Measurements from ENCODE around the gene POLR3GL.

The POLR3GL gene

DNA sequence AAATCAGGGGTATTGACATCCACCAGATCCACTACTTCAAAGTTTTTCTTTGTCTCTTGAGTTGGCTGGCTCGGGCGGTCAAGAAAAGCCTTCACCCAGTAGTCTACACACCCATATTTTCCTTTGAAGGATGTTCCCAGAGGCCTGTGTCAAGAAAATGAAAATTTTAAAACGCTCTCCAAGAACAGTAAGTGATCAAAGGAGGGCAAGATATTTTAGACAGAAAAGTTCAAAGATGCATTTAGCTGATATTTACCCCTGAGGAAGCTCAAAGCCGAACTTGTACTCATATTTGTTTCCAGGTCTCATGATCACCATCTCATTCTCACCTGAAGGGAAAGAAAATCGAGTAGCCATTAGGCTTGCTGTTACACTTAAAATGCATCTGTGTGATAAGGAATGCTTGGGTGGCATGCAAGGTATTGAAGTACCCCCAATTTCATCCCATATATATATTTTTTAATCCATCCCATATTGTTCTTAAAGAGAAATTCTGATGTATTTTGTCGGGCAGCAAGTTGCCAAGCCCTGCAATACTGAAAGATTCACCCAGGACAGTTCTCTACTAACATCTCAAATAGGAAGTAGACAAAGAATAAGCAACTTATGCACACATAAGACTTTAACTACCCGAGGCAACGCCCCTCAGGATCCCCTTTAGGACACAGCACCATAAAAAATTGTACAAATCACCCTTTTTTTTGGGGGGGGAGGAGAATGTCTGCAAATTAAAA is 30.8 kb downstream of the POLR3GL start (continued):
- TF ChIP-seq, protein P1, sequence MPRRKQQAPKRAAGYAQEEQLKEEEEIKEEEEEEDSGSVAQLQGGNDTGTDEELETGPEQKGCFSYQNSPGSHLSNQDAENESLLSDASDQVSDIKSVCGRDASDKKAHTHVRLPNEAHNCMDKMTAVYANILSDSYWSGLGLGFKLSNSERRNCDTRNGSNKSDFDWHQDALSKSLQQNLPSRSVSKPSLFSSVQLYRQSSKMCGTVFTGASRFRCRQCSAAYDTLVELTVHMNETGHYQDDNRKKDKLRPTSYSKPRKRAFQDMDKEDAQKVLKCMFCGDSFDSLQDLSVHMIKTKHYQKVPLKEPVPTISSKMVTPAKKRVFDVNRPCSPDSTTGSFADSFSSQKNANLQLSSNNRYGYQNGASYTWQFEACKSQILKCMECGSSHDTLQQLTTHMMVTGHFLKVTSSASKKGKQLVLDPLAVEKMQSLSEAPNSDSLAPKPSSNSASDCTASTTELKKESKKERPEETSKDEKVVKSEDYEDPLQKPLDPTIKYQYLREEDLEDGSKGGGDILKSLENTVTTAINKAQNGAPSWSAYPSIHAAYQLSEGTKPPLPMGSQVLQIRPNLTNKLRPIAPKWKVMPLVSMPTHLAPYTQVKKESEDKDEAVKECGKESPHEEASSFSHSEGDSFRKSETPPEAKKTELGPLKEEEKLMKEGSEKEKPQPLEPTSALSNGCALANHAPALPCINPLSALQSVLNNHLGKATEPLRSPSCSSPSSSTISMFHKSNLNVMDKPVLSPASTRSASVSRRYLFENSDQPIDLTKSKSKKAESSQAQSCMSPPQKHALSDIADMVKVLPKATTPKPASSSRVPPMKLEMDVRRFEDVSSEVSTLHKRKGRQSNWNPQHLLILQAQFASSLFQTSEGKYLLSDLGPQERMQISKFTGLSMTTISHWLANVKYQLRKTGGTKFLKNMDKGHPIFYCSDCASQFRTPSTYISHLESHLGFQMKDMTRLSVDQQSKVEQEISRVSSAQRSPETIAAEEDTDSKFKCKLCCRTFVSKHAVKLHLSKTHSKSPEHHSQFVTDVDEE (CRISPR knock-in tag; IDR thresholded peaks at IDR 0.05) = no peak
- TF ChIP-seq ZFP3 (CRISPR knock-in tag; IDR thresholded peaks at IDR 0.05) = no peak
- TF ChIP-seq, protein P2, sequence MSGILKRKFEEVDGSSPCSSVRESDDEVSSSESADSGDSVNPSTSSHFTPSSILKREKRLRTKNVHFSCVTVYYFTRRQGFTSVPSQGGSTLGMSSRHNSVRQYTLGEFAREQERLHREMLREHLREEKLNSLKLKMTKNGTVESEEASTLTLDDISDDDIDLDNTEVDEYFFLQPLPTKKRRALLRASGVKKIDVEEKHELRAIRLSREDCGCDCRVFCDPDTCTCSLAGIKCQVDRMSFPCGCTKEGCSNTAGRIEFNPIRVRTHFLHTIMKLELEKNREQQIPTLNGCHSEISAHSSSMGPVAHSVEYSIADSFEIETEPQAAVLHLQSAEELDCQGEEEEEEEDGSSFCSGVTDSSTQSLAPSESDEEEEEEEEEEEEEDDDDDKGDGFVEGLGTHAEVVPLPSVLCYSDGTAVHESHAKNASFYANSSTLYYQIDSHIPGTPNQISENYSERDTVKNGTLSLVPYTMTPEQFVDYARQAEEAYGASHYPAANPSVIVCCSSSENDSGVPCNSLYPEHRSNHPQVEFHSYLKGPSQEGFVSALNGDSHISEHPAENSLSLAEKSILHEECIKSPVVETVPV (CRISPR knock-in tag; IDR thresholded peaks at IDR 0.05) = no peak

DNA sequence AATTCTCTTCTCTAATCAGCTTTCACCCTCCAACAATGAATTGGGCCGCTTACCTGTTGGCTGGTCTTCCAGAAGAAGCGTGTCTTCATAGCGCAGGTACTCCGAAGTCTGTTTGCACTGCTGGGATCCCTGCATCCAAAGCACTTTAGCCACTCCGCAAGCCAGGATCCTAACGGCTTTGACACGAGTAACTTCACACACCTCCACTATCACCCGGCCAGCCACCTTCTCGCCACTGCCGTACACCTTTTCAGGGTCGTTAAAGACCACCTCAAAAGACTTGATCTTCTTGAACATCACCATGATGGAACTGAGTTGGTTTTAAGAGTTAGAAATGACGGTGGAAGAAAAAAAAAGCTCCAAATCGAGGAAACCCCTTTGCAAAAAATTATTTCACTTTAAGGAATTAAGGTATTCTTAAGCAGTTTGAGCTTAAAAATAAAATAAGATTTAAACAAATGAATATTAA is 31.5 kb downstream of the POLR3GL start:
- TF ChIP-seq ZNF8 (CRISPR knock-in tag; IDR thresholded peaks at IDR 0.05) (no peak), ZFP30 (CRISPR knock-in tag; IDR thresholded peaks at IDR 0.05) (no peak), ESRRG (CRISPR knock-in tag; IDR thresholded peaks at IDR 0.05) (no peak), TCF4 (CRISPR knock-in tag; IDR thresholded peaks at IDR 0.05; ENCODE audit: borderline replicate concordance) (no peak), GLIS3 (CRISPR knock-in tag; IDR thresholded peaks at IDR 0.05) (no peak), SNAI2 (CRISPR knock-in tag; IDR thresholded peaks at IDR 0.05) (no peak), ZFP3 (CRISPR knock-in tag; IDR thresholded peaks at IDR 0.05) (no peak)
- TF ChIP-seq, protein P3, sequence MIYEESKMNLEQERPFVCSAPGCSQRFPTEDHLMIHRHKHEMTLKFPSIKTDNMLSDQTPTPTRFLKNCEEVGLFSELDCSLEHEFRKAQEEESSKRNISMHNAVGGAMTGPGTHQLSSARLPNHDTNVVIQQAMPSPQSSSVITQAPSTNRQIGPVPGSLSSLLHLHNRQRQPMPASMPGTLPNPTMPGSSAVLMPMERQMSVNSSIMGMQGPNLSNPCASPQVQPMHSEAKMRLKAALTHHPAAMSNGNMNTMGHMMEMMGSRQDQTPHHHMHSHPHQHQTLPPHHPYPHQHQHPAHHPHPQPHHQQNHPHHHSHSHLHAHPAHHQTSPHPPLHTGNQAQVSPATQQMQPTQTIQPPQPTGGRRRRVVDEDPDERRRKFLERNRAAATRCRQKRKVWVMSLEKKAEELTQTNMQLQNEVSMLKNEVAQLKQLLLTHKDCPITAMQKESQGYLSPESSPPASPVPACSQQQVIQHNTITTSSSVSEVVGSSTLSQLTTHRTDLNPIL (CRISPR knock-in tag; IDR thresholded peaks at IDR 0.05; ENCODE audit: low read depth) = no peak
- TF ChIP-seq, protein P2 (CRISPR knock-in tag; IDR thresholded peaks at IDR 0.05) = no peak

DNA sequence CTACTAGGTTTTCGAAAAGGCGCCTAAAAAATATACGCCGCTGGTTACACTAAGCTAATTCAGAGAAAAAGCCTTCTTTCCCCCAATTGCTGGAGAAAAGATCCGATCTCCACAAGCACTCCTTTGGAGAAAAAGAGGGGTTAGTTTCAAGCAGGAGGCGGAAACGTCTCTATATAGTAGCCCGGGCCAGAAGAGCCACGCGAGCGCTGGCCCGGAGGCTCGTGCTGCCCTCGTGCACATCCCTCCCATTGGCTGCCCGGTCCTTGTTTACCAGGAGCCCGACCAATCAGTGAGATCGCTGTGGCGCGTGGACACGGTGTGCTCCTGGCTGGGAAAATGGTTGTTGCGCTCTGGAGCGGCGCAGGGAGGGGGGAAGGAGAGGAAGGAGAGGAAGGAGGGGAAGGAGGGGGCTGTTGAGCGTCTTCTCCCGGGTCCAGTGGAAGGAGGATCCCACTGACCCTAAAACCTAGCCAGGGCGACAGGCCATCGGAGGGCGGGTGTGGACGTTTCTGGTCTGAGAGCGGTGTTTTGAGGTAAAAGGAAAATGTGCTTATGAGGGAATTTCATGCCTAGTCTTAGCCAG is 32.0 kb downstream of the POLR3GL start, which contains the start of gene TXNIP:
TSS of gene TXNIP (minus strand) at position 147 of the 583 bp plus-strand sequence. CDS start 313 bp downstream, outside the sequence.
- TF ChIP-seq, protein P4, sequence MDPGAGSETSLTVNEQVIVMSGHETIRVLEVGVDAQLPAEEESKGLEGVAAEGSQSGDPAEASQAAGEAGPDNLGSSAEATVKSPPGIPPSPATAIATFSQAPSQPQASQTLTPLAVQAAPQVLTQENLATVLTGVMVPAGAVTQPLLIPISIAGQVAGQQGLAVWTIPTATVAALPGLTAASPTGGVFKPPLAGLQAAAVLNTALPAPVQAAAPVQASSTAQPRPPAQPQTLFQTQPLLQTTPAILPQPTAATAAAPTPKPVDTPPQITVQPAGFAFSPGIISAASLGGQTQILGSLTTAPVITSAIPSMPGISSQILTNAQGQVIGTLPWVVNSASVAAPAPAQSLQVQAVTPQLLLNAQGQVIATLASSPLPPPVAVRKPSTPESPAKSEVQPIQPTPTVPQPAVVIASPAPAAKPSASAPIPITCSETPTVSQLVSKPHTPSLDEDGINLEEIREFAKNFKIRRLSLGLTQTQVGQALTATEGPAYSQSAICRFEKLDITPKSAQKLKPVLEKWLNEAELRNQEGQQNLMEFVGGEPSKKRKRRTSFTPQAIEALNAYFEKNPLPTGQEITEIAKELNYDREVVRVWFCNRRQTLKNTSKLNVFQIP (CRISPR knock-in tag; IDR thresholded peaks at IDR 0.05; ENCODE audit: borderline replicate concordance, low read depth) = no peak
- peak; percentile 84 for TF ChIP-seq ZNF70 (CRISPR knock-in tag; IDR thresholded peaks at IDR 0.05)
- ATAC-seq = peak; percentile 99

More for the DNA sequence above, 31.5 kb downstream of the POLR3GL start:
- peak; percentile 33 for ATAC-seq

DNA sequence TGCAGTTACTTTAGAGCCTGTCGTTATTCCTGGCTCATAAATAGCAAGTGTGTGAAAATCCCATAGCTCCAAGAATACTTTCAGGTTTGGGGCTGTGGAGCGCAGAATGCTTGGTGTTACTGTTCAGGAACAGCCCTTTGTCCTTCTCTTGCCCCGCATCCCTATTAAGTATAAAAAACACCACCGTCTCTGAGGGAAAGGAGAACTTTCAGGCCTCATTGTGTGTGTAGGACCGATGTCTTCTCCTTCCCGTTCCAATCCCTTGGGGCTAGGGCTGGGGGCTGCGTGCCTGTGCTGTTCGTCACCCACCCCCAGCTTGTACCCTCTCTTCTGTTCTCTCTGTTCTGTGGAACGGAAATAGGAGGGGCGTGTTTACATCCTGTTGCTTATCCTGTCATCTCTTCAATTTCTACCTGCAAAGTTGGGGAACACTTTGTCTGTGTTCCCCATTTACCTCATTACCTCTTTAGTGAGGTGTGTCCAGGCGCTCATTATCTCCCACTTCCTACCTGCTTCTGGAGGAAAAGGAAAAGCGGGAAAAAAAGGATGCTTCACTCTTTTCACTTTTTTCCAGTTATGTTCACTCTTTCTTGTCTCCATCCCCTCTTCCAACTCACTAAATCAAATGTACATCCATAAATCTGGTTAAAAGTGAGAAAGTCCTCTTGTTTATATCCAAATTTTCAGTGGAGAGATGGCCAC is 32.7 kb downstream of the POLR3GL start:
- peak; percentile 8 for ATAC-seq
- TF ChIP-seq ESRRG (CRISPR knock-in tag; IDR thresholded peaks at IDR 0.05) = no peak
- TF ChIP-seq ISL1 (CRISPR knock-in tag; IDR thresholded peaks at IDR 0.05) = no peak
- TF ChIP-seq, protein P5, sequence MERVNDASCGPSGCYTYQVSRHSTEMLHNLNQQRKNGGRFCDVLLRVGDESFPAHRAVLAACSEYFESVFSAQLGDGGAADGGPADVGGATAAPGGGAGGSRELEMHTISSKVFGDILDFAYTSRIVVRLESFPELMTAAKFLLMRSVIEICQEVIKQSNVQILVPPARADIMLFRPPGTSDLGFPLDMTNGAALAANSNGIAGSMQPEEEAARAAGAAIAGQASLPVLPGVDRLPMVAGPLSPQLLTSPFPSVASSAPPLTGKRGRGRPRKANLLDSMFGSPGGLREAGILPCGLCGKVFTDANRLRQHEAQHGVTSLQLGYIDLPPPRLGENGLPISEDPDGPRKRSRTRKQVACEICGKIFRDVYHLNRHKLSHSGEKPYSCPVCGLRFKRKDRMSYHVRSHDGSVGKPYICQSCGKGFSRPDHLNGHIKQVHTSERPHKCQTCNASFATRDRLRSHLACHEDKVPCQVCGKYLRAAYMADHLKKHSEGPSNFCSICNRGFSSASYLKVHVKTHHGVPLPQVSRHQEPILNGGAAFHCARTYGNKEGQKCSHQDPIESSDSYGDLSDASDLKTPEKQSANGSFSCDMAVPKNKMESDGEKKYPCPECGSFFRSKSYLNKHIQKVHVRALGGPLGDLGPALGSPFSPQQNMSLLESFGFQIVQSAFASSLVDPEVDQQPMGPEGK (CRISPR knock-in tag; IDR thresholded peaks at IDR 0.05; ENCODE audit: borderline replicate concordance) = no peak
- TF ChIP-seq, protein P3 (CRISPR knock-in tag; IDR thresholded peaks at IDR 0.05; ENCODE audit: low read depth) = no peak
- TF ChIP-seq TCF4 (CRISPR knock-in tag; IDR thresholded peaks at IDR 0.05; ENCODE audit: borderline replicate concordance) = no peak
- TF ChIP-seq, protein P2 (CRISPR knock-in tag; IDR thresholded peaks at IDR 0.05) = no peak
- TF ChIP-seq, protein P4 (CRISPR knock-in tag; IDR thresholded peaks at IDR 0.05; ENCODE audit: borderline replicate concordance, low read depth) = no peak
- no peak for TF ChIP-seq ZNF70 (CRISPR knock-in tag; IDR thresholded peaks at IDR 0.05)
- no peak for TF ChIP-seq BACH2 (CRISPR knock-in tag; IDR thresholded peaks at IDR 0.05; ENCODE audit: borderline replicate concordance)
- no peak for TF ChIP-seq GLIS3 (CRISPR knock-in tag; IDR thresholded peaks at IDR 0.05)

All from SK-N-SH treated with all-trans-retinoic acid at 6 μM for 48 hours (cell line).